ENCODE results near the gene SH3BP2. TPM values are rescaled to one million over a fixed set of nuclear protein-coding genes. Genes with fewer than 3 reads are reported as not detected.
"Not testable (repeated sequence)": the region's sequence is repeated elsewhere in the genome, so short reads cannot be mapped to it uniquely, and the experiment has no call there.

SH3BP2 gene
- total RNA-seq, 3 donors from 2014 or later = 40.5 to 74.8 (median 59.3) TPM

DNA sequence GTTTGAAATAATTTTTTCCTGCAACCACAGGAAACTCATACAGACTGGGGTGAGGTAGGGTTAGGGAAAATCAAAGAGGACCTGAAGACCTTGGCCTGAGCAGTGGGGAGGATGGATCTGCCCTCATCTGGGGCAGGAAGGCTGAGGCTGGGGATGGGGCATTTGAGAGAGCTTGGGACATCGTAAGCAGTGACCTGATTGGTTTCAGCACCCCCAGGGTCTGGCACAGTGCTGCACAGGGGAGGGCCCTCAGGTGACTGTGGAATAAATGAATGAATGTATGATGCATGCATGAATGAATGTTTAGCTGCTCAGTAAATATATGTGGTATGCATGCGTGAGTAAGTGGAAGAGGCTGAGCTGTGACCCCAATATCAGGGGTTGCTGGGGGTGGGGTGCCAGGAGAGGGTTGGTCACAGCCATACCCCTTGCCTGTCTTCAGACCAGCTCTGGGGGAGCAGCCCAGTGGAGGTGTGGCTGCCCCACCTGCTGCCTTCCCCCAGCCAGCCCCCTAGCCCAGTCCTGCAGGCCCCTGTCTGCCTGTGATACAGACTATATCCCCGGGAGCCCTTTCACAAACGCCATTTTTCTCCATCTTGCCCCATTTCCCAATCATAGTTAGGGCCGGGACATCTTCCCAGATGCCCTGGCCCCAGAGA, 25.7 kb upstream of the SH3BP2 start:
- no peaks in the 10 kb centered on the region for H3K9me3 ChIP-seq
- no peak overlapping the region for H3K4me3 ChIP-seq
- no peak overlapping the region for H3K27ac ChIP-seq
- DNase-seq (ENCODE audit: low spot score in 2 of 2) = no peak
- H3K27me3 ChIP-seq = no peaks in the 10 kb centered on the region
- TF ChIP-seq POLR2A (IDR thresholded peaks at IDR 0.05) (no peak), POLR2AphosphoS5 (IDR thresholded peaks at IDR 0.05) (no peak)
- TF ChIP-seq, protein P1, sequence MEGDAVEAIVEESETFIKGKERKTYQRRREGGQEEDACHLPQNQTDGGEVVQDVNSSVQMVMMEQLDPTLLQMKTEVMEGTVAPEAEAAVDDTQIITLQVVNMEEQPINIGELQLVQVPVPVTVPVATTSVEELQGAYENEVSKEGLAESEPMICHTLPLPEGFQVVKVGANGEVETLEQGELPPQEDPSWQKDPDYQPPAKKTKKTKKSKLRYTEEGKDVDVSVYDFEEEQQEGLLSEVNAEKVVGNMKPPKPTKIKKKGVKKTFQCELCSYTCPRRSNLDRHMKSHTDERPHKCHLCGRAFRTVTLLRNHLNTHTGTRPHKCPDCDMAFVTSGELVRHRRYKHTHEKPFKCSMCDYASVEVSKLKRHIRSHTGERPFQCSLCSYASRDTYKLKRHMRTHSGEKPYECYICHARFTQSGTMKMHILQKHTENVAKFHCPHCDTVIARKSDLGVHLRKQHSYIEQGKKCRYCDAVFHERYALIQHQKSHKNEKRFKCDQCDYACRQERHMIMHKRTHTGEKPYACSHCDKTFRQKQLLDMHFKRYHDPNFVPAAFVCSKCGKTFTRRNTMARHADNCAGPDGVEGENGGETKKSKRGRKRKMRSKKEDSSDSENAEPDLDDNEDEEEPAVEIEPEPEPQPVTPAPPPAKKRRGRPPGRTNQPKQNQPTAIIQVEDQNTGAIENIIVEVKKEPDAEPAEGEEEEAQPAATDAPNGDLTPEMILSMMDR (IDR thresholded peaks at IDR 0.05) = no peak
- no peaks in the 10 kb centered on the region for H3K36me3 ChIP-seq
- intact Hi-C loops (cut with DNase I; ENCODE audit: low total_unique reads) = loop anchor here (10.0 kb wide), 1 partner anchor 1248 kb away; no protein-coding TSS in a partner anchor
- peaks cover 0 to 4% of the 10 kb centered on the region in 2 donors for H3K4me1 ChIP-seq

DNA sequence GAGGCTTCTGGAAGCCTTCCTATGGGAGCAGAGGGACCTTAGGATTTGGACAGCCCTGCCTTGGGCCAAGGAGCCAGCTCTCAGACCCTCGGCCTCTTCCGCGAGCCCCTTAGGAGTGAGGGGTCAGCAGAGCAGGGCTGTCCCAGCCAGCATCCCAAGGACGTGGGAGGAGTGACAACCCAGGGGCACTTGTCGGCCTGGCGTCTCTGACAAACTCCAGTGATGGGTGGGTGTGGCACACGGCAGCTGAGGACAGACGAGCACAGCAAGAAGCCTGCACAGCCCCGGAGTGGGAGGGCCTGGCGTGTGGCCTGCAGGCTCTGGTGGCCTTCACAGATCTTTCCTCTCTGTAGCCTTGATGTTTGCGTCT, 25.2 kb upstream of the SH3BP2 start:
- no peaks in the 10 kb centered on the region for H3K27me3 ChIP-seq
- no peak overlapping the region for H3K4me3 ChIP-seq
- H3K4me1 ChIP-seq = peaks cover 0 to 4% of the 10 kb centered on the region in 2 donors
- H3K9me3 ChIP-seq = no peaks in the 10 kb centered on the region
- no peak for DNase-seq (ENCODE audit: low spot score in 2 of 2)
- no peaks in the 10 kb centered on the region for H3K36me3 ChIP-seq
- H3K27ac ChIP-seq = no peak overlapping the region
- intact Hi-C loops (cut with DNase I; ENCODE audit: low total_unique reads) = loop anchor here (10.0 kb wide), 1 partner anchor 1247 kb away; no protein-coding TSS in a partner anchor
- no peak for TF ChIP-seq POLR2A (IDR thresholded peaks at IDR 0.05)
- TF ChIP-seq POLR2AphosphoS5 (IDR thresholded peaks at IDR 0.05) = no peak
- TF ChIP-seq, protein P1 (IDR thresholded peaks at IDR 0.05) = no peak

- DNase-seq (ENCODE audit: low spot score in 2 of 2) = no peak
- no peaks in the 10 kb centered on the region for H3K9me3 ChIP-seq
- no peak overlapping the region for H3K27ac ChIP-seq
- no peaks in the 10 kb centered on the region for H3K36me3 ChIP-seq
- TF ChIP-seq POLR2AphosphoS5 (IDR thresholded peaks at IDR 0.05) = no peak
- TF ChIP-seq, protein P1 (IDR thresholded peaks at IDR 0.05) = no peak
- no peak for TF ChIP-seq POLR2A (IDR thresholded peaks at IDR 0.05)
- no peaks in the 10 kb centered on the region for H3K27me3 ChIP-seq
- intact Hi-C loops (cut with DNase I; ENCODE audit: low total_unique reads) = loop anchor here (10.0 kb wide), 1 partner anchor 1247 kb away; no protein-coding TSS in a partner anchor
- peaks cover 0 to 4% of the 10 kb centered on the region in 2 donors for H3K4me1 ChIP-seq
- no peak overlapping the region for H3K4me3 ChIP-seq
Observed at GRCh38 chr4:2768124-2768523, 24.8 kb upstream of the SH3BP2 start.

- no peak overlapping the region for H3K27ac ChIP-seq
- H3K27me3 ChIP-seq = no peaks in the 10 kb centered on the region
- H3K4me3 ChIP-seq = no peak overlapping the region
- H3K4me1 ChIP-seq = peaks cover 0 to under 1% of the 10 kb centered on the region in 2 donors
- no peaks in the 10 kb centered on the region for H3K9me3 ChIP-seq
- intact Hi-C loops (cut with DNase I; ENCODE audit: low total_unique reads) = loop anchor here (10.0 kb wide), 1 partner anchor 1246 kb away; no protein-coding TSS in a partner anchor
- DNase-seq (ENCODE audit: low spot score in 2 of 2) = no peak
- no peaks in the 10 kb centered on the region for H3K36me3 ChIP-seq
- no peak for TF ChIP-seq POLR2A (IDR thresholded peaks at IDR 0.05)
- TF ChIP-seq POLR2AphosphoS5 (IDR thresholded peaks at IDR 0.05) = no peak
- TF ChIP-seq, protein P1 (IDR thresholded peaks at IDR 0.05) = no peak
Observed at GRCh38 chr4:2768921-2769336, 24.0 kb upstream of the SH3BP2 start.

GRCh38 chr4:2771264-2771663, 21.6 kb upstream of the SH3BP2 start:
- H3K4me1 ChIP-seq = no peaks in the 10 kb centered on the region
- H3K4me3 ChIP-seq = no peak overlapping the region
- no peak for DNase-seq (ENCODE audit: low spot score in 2 of 2)
- no peaks in the 10 kb centered on the region for H3K27me3 ChIP-seq
- no peaks in the 10 kb centered on the region for H3K9me3 ChIP-seq
- TF ChIP-seq POLR2AphosphoS5 (IDR thresholded peaks at IDR 0.05) (no peak), POLR2A (IDR thresholded peaks at IDR 0.05) (no peak)
- TF ChIP-seq, protein P1 (IDR thresholded peaks at IDR 0.05) = no peak
- intact Hi-C loops (cut with DNase I; ENCODE audit: low total_unique reads) = no loop called here
- H3K27ac ChIP-seq = no peak overlapping the region
- no peaks in the 10 kb centered on the region for H3K36me3 ChIP-seq

GRCh38 chr4:2780643-2781042, 12.2 kb upstream of the SH3BP2 start:
- intact Hi-C loops (cut with DNase I; ENCODE audit: low total_unique reads) = loop anchor here (5.0 kb wide), 1 partner anchor 418 kb away; no protein-coding TSS in a partner anchor
- H3K9me3 ChIP-seq; DNase-seq (ENCODE audit: low spot score in 2 of 2); H3K4me3 ChIP-seq; H3K27ac ChIP-seq; H3K4me1 ChIP-seq; H3K36me3 ChIP-seq; H3K27me3 ChIP-seq: not testable (repeated sequence)
